ENCODE measurements around the gene NLGN3. TPM values are rescaled to one million over a fixed set of nuclear protein-coding genes. Genes with fewer than 3 reads are reported as not detected.

The NLGN3 gene
- total and polyA plus RNA-seq, 2 of the 8 experiments (the other 6 are each of a cell fraction or from before 2014, with no cell fraction given): 12.0 to 14.8 TPM

DNA sequence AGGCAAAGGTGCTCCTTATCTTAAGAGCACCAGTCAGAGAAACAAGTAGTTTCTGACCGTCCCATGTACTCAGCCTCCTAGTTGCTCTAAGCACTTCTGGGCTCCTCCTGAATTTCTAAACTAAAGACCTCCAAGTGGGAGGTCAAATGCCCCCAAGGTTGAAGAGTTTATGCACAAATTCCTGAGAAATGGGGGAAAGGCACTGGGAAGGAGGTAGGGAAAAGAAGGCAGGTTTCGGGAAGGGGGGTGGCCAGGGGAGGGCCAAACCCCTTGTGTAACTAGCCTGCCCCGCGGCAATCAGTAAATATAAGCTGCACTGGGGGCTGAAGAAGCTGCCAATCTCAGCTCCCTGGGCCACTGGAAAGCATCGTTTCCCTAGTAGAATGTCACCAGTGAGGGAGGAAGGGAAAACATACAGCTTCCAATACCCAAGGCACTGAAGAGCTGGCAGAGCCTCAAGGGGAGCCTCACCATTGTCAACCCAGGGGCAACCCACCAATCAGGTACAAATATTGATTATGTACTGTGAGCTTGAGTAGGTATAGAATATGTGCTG, 45.6 kb upstream of the NLGN3 start:
- H4K5ac ChIP-seq (ENCODE audit: insufficient read length, low read depth, low read length): no peak overlapping the region
- H2BK5ac ChIP-seq (ENCODE audit: low read depth, low read length): peak overlapping the region; percentile 44; the same call in 1 of the 2 replicates
- H2AK5ac ChIP-seq (ENCODE audit: low read depth, low read length): no peak overlapping the region
- H2BK12ac ChIP-seq (ENCODE audit: low read depth, low read length): no peak overlapping the region
- H3K9me3 ChIP-seq (ENCODE audit: insufficient read depth in 2 of 2, low read depth in 1 of 2, low read length in 1 of 2): no peaks in the 10 kb centered on the region
- peak overlapping the region; percentile 68 to 95 for H3K4me2 ChIP-seq (ENCODE audit: insufficient read depth in 1 of 2, low read depth in 2 of 2, low read length in 2 of 2)
- H3K18ac ChIP-seq (ENCODE audit: extremely low read depth, low read length): no peak overlapping the region; the same call in 1 of the 2 replicates
- no peak overlapping the region for H2AFZ ChIP-seq (ENCODE audit: low read length)
- peaks cover 0 to 2% of the 10 kb centered on the region in 2 experiments for H4K20me1 ChIP-seq (replicated peaks in 1 of 2; ENCODE audit: control insufficient read depth in 1 of 2, insufficient read depth in 2 of 2, low read length in 2 of 2)
- H3K79me2 ChIP-seq (ENCODE audit: control insufficient read depth in 1 of 2, insufficient read depth in 2 of 2, low read length in 2 of 2): peaks cover 0 to 8% of the 10 kb centered on the region in 2 experiments; a peak in 2 of 4 replicates
- WGBS, 2 experiments (ENCODE audit: extremely low coverage in 1 of 2, insufficient coverage in 1 of 2, insufficient read length in 1 of 2, insufficient replicate concordance in 2 of 2, low coverage in 1 of 2, low lambda C conversion rate in 2 of 2, missing lambda C conversion rate in 1 of 2): 13% methylated on average over 3 of the region's 5 CpGs; no CpG with 5 or more reads in 1 of the 2 experiments
- H3K4ac ChIP-seq (replicated peaks; ENCODE audit: insufficient read length, low read depth, low read length): no peak overlapping the region
- FAIRE-seq: no peak
- H4K8ac ChIP-seq (ENCODE audit: extremely low read depth, insufficient read depth, low read length): no peak overlapping the region; the same call in 1 of the 2 replicates
- peaks cover 0 to 5% (median 0%) of the 10 kb centered on the region in 4 experiments; a peak in 1 of 7 replicates for H3K27me3 ChIP-seq (replicated peaks in 1 of 4; ENCODE audit: control insufficient read depth in 3 of 4, extremely low read depth in 1 of 4, insufficient read depth in 3 of 4, low read length in 3 of 4)
- H3K36me3 ChIP-seq (ENCODE audit: control insufficient read depth in 2 of 4, insufficient read depth in 4 of 4, low read length in 3 of 4): peaks cover 0 to 6% (median 0%) of the 10 kb centered on the region in 4 experiments; a peak in 1 of 8 replicates
- H3K27ac ChIP-seq (ENCODE audit: low read depth, low read length): no peak overlapping the region
- no peak overlapping the region for H2BK120ac ChIP-seq (replicated peaks; ENCODE audit: low read depth, low read length)
- no peak for DNase-seq (ENCODE audit: low read depth in 1 of 2, low spot score in 2 of 2)
- H3K4me3 ChIP-seq (ENCODE audit: extremely low read depth in 1 of 4, insufficient read depth in 2 of 4, low read depth in 3 of 4, low read length in 4 of 4): peak overlapping the region; percentile 16 to 53 (median 24); a peak in 5 of 8 replicates
- no peak overlapping the region for H3K23ac ChIP-seq (ENCODE audit: insufficient read length)
- H3K9ac ChIP-seq (replicated peaks in 1 of 4; ENCODE audit: extremely low read depth in 1 of 4, low read depth in 3 of 4, low read length in 3 of 4): no peak overlapping the region
- no peak overlapping the region for H2BK15ac ChIP-seq (ENCODE audit: low read length)
- H3K79me1 ChIP-seq (ENCODE audit: low read depth, low read length): no peaks in the 10 kb centered on the region; the same call in 1 of the 2 replicates
- peaks cover 7 to 32% (median 17%) of the 10 kb centered on the region in 4 experiments for H3K4me1 ChIP-seq (replicated peaks in 1 of 4; ENCODE audit: control insufficient read depth in 3 of 4, insufficient read depth in 4 of 4, low read length in 3 of 4)
- H3K14ac ChIP-seq (ENCODE audit: insufficient read length): no peak overlapping the region
- no peak overlapping the region for H4K91ac ChIP-seq (replicated peaks; ENCODE audit: insufficient read length, low read length)
- 0 out of 2 replicates have a peak overlapping the region, but pooled peaks have one; percentile 48 for H2BK20ac ChIP-seq (ENCODE audit: low read length)
- TF ChIP-seq SRF (IDR thresholded peaks at IDR 0.05; ENCODE audit: low read depth, low read length) (no peak), EP300 (IDR thresholded peaks at IDR 0.05; ENCODE audit: borderline replicate concordance in 1 of 2, low read depth in 2 of 2, low read length in 2 of 2) (no peak), CBX5 (IDR thresholded peaks at IDR 0.05; ENCODE audit: low read depth, low read length) (no peak), TEAD4 (IDR thresholded peaks at IDR 0.05; ENCODE audit: low read depth, low read length) (no peak), CBX8 (IDR thresholded peaks at IDR 0.05; ENCODE audit: borderline replicate concordance, low read depth, low read length) (no peak), SIX5 (IDR thresholded peaks at IDR 0.05; ENCODE audit: low read depth, low read length) (no peak), TAF1 (IDR thresholded peaks at IDR 0.05; ENCODE audit: low read depth, low read length) (no peak), CREB1 (IDR thresholded peaks at IDR 0.05) (no peak), POU5F1 (IDR thresholded peaks at IDR 0.05; ENCODE audit: low read depth, low read length) (no peak), POLR2AphosphoS5 (IDR thresholded peaks at IDR 0.05; ENCODE audit: low read depth, low read length) (no peak), GTF2F1 (IDR thresholded peaks at IDR 0.05; ENCODE audit: borderline replicate concordance, low read depth, low read length) (no peak), GABPA (IDR thresholded peaks at IDR 0.05; ENCODE audit: borderline replicate concordance, insufficient read depth, low read length) (no peak)
- peaks cover 10% of the 10 kb centered on the region for H3K23me2 ChIP-seq (ENCODE audit: low read depth, low read length)
- no peak overlapping the region for H3K56ac ChIP-seq (replicated peaks; ENCODE audit: insufficient read length, low read depth, low read length)
- ChIA-PET POLR2A (ENCODE audit: partially characterized antibody) (interaction anchor here (0.9 to 2.4 kb wide), 7 partner anchors 13 to 31 kb away, joined by 3 to 17 read pairs (median 4); partner anchors contain the start of genes IL2RG, MED12 and SNX12), CTCF (ENCODE audit: partially characterized antibody) (interaction anchor here (0.8 to 1.3 kb wide), 10 partner anchors 15 to 237 kb away, joined by 3 to 8 read pairs (median 4); no protein-coding TSS in a partner anchor)
